Measurements from ENCODE around the gene SLC1A7. TPM values are rescaled to one million over a fixed set of nuclear protein-coding genes. Genes with fewer than 3 reads are reported as not detected.

SLC1A7 gene
- total RNA-seq, 1 donor from 2014 or later = not detected

- FAIRE-seq (no peak), DNase-seq (ENCODE audit: low spot score in 2 of 2) (no peak)
These were observed 20.2 kb upstream of the SLC1A7 start for GRCh38 chr1:53162621-53163020.

GRCh38 chr1:53160924-53161378 lies 18.5 kb upstream of the SLC1A7 start:
- FAIRE-seq = no peak
- DNase-seq (ENCODE audit: low spot score in 2 of 2) = no peak

DNA sequence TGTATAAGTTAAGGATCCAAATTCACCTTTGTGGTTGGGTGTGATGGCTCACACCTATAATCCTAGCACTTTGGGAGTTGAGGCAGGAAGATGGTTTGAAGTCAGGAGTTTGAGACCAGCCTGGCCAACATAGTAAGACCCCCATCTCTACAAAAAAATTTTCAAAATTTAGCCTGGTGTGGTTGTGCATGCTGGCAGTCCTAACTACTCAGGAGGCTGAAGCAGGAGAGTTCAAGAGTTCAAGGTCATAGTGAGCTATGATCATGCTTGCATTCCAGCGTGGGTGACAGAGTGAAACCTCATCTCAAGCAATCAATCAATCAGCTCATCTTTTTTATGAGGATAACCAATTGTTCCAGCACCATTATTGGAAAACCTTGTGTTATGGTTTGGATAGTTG lies 16.5 kb upstream of the SLC1A7 start:
- FAIRE-seq = no peak
- no peak for DNase-seq (ENCODE audit: low spot score in 2 of 2)

DNA sequence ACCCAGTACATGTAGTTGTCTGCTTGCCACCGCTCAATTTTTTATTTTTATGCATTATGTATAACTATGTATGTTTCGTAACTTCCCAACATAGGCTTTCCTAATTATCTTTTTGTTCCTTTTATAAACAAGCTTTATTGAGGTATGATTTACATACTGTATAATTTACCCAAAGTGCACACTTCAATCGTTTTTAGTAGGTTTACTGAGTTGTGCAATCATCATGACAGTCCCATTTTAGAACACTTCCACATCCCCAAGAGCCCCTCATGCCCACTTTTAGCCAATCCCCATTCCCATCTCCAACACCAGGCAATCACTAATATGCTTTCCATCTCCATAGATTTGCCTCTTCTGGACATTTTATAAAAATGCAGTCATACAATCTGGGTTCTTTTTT lies 14.3 kb upstream of the SLC1A7 start:
- FAIRE-seq (no peak), DNase-seq (ENCODE audit: low spot score in 2 of 2) (no peak)

DNA sequence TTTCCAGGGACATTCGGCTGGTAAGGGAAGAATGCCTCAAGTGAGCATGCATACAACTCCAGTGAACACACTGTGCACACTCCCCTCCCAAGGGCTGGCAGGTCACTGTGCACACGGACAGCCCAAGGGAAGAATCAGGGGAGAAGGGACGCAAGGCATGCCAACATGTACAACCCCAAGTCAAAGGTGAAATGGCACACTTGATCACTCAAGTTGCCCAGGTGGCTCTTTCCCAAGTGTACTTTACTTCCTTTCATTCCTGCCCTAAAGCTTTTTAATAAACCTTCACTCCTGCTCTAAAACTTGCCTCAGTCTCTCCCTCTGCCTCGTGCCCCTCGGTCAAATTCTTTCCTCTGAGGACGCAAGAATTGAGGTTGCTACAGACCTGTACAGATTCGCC lies 13.5 kb upstream of the SLC1A7 start:
- DNase-seq (ENCODE audit: low spot score in 2 of 2) = no peak
- FAIRE-seq = no peak

GRCh38 chr1:53155534-53155933 lies 13.1 kb upstream of the SLC1A7 start:
- FAIRE-seq = no peak
- no peak for DNase-seq (ENCODE audit: low spot score in 2 of 2)

DNA sequence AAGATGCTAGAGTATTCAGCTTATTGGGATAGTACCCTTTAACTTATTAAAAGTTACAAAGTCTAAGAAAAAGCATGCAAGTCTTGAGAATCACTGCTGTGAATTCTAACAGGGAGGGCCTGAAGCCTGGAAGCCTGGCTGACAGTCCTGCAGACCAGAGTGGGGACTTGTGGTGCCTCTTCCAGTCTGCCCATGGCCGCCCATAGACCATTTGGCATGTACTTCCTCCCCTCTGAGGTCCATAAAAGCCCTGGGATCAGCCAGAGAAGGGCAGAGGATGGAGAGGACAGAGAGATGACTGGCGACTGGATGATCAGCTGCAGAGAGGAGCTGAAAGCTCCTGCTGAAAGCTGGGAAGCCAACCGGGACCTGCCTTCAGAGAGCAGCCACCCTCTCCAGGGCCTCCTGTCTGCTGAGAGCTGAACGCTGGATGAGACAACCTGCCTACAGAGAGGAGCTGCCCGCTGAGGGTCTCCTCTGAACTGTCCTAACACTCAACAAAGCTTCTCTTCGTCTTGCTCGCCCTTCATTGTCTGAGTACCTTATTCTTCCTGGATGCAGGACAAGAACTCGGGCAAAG lies 12.5 kb upstream of the SLC1A7 start:
- FAIRE-seq (no peak), DNase-seq (ENCODE audit: low spot score in 2 of 2) (no peak)

DNA sequence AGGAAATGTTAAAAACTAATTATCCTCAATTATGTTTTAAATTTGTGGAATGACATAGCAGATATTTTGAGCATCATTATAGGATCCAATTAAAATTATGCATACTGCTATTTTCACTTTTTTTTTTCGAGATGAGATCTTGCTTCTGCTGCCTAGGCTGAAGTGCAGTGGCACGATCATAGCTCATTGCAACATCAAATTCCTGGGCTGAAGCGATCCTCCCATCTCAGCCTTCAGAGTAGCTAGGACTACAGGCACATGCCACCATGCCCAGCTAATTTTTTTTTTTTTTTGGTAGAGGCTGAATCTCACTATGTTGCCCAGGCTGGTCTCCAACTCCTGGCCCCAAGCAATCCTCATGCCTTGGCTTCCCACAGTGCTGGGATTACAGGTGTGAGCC lies 11.3 kb upstream of the SLC1A7 start:
- FAIRE-seq = no peak
- DNase-seq (ENCODE audit: low spot score in 2 of 2) = no peak

DNA sequence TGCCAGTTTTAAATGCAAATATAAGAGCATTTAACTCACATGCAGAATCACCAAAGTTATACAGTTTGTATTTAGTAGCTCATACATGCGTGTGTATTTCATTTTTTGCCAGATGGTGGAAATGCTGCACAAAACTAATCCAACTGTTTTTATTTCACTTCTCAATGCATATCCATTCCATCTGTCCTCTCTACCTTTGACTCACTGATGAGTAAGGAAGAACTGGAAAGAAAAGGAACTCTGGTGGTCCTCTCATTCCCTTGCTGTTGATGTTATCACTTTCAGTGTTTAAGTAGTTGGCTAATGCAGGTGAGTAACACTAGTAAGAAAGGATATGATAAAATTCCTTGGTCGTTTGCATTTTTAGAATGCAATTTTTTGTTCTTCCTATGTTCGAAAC lies 5.7 kb upstream of the SLC1A7 start:
- DNase-seq (ENCODE audit: low spot score in 2 of 2) (no peak), FAIRE-seq (no peak)

- FAIRE-seq (no peak), DNase-seq (ENCODE audit: low spot score in 2 of 2) (no peak)
These were observed 4.7 kb upstream of the SLC1A7 start for GRCh38 chr1:53147174-53147573.

DNA sequence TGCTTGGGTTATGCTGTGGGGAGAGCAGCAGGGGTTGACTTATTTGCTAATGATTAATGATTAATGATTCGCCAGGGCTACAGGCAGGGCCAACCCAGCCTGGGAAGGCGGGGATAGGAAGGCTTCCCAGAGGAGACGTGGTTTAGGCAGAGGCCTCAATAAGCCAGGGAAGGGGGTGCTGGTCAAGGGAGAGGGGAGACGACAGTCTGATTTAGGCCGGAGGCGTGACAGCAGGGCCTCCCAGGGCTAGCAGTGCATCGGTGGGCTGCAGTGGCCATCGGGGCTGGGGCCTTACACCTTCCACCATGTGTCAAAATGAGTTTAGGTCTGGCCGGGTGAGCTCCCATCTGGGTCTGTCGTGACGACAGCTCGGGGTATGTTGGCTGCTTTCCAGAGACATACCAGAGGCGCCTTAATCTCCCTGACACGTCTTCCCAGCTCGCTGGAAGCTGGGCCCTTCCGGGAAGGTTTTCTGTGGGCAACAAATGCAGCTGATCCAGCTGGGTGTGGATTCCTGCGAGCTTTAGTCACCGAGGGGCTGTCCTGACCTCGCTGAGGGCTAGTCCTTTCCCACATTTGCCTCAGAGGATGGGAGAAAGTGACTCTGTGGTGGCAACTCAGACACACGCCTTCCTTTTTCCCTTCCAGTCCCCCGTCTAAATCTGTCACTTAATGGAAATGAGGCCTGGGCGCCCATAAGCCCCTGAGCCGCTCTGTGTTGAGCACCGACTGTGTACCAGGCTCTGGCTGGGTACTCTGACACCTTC lies 3.7 kb upstream of the SLC1A7 start:
- FAIRE-seq (no peak), DNase-seq (ENCODE audit: low spot score in 2 of 2) (peak in 1 of 2 donors; percentile 27)

DNA sequence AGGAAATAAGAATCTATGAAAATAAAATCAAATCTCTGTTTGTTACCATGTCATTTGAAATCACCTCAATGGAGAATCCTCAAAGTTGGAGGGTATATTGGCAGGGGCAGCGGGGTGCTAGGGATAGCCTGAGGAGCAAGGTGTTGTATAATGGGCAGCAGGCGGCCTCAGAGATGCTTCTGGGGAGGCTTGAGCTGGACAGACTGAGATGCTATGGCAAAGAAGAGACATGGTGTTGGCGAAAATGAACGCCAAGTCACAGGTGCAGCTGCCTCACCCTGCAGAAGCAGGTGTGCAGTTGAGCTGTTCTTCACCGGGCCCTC lies 3.1 kb upstream of the SLC1A7 start:
- no peak for DNase-seq (ENCODE audit: low spot score in 2 of 2)
- no peak for FAIRE-seq

GRCh38 chr1:53145051-53145600 lies 2.7 kb upstream of the SLC1A7 start:
- DNase-seq (ENCODE audit: low spot score in 2 of 2) (no peak), FAIRE-seq (no peak)

DNA sequence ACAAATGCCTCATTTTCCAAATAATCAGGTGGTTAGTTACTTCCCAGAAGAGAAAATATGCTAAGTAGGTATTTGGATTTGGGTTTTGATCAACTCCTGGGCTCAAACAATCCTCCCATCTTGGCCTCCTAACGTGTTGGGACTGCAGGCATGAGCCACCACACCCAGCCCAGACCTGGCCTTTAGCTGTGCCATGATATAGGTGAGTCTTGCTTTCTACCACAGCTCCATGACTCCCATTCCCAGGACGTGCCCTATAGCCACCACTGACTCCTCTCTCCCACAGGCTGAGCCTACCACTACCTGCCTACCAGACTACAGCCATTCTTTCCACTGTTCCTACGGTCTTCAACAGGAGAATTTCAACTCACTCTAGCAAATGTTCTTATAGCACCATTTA lies 1.8 kb upstream of the SLC1A7 start:
- FAIRE-seq (no peak), DNase-seq (ENCODE audit: low spot score in 2 of 2) (no peak)

DNA sequence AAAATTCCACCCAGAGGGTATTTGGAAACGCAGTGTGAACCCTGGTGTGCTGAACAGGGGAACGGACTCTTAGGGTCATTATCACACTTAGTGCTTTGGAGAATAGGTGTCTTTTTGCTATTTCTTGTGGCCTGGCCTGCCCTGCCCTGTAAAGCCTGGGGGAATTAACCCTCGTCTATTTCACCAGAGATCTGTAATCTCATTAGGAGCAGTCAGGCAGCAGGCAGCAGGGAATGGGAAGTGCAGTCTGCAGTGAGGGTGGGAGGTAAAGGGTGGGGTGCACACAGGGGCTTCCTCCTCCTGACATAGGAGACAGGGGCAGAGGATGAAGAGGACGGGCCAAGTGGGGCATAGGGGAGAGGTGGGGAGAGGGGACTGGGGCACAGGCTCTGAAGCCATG lies 1.1 kb upstream of the SLC1A7 start:
- no peak for FAIRE-seq
- no peak for DNase-seq (ENCODE audit: low spot score in 2 of 2)

DNA sequence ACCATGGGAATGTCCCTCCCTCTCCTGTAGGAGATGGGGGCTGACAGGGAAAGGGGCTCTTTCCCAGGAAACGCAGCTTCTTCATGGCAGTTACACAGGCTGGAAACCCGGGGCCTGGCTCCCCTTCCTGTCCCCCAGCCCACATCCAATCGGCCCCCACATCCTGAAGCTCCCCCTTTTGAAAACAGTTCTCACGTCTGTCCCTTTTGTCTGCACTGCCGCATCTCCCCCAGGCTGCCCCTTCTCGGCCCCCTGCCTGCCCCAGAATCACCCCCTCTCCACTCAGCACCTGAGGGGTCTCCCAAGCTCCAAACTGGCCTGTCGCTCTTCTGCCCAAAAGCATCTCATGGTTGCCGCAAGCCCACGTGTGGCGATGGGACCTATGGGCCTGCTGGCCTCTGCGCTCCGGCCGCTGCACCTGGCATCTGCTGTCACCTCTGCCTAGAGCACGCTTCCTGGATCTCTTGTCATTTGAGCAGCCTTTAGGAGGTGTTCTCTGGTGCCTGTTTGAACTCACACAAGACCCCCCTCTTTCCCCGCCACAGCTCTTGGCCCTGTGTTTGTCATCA lies 867 bp downstream of the SLC1A7 start:
- FAIRE-seq = no peak
- no peak for DNase-seq (ENCODE audit: low spot score in 2 of 2)

GRCh38 chr1:53140451-53140850 lies 2.0 kb downstream of the SLC1A7 start:
- DNase-seq (ENCODE audit: low spot score in 2 of 2) (no peak), FAIRE-seq (no peak)

DNA sequence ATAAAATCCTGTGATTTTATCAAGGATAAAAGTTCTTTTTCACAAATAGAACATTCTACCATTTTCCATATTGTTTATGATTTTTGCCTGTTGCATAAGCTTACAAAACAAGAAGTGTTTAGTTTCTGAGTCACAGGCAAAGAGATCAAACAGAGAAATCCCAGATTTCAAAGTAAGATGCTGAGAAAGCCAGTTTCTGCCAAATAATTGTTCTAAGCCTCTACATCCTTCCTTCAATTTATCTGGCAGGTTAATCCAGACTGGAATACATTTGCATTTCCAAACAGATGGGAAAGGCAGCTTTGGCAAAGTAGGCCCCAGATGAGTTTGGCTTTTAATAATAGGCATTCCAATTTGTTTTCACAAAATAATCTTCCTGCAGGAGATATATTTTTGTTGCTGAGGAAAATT lies 2.5 kb downstream of the SLC1A7 start:
- FAIRE-seq = no peak
- DNase-seq (ENCODE audit: low spot score in 2 of 2) = no peak

DNA sequence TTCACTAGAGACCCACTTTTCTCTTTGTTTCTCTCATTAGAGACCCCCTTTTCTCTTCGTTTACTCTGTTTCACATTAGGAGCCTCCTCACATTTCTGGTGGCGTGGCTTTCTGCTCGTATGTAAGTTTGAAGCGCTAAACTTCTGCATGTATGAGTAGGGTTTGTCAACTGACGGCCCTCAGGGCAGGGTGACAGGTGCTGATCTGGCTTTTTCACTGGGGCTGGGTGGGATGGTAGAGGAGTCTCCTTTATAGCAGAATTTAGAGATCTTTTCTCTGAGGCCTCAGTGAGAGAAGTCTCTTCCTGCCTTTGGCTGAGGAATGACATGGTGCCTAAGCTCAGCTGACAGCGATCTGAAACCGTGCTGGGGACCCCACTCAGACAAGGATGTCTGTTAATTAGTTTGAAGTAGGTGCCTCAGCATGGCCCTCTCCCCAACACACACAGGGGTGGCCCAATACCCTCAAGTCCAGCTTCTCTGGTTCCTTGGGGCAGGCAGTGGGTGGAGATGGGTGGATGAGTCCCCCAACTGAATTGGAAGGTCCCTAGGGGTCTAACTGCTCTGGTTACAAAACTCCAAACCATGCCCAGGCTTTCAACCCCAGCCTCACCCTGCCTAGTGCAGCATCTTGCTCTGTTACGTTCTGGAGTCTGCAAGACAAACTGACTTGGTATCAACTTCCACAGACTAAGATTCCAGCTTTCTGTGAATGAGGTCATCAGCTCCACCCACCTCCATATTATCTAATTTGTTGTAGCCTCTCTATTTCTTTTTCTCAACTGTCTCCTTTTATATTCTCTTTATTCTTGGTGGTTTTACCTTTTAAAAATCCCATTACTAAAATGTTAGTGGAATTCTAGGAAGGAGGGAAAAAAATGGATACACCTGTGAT lies 3.2 kb downstream of the SLC1A7 start:
- DNase-seq (ENCODE audit: low spot score in 2 of 2) = no peak

DNA sequence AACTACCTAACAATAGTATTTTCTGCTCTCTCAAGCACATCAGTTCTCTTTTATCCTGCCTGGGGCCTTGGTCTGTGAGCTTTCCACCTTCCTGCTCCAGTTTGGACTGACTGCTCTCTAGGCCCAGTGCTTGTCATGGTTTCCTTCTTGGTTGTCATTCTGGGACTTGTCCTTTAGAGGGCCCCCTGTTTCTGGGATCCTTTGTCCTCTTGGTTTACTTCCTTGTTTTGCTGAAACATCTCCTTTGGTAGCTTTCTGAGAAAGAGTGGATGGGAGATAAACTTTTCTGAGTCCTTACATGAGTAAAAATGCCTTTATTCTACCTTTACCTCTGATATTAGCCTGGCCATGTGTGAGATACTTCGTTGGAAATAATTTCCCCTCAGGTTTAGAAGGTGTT lies 4.7 kb downstream of the SLC1A7 start:
- FAIRE-seq (no peak), DNase-seq (ENCODE audit: low spot score in 2 of 2) (no peak)

More for the DNA sequence above, 3.2 kb downstream of the SLC1A7 start:
- no peak for FAIRE-seq

DNA sequence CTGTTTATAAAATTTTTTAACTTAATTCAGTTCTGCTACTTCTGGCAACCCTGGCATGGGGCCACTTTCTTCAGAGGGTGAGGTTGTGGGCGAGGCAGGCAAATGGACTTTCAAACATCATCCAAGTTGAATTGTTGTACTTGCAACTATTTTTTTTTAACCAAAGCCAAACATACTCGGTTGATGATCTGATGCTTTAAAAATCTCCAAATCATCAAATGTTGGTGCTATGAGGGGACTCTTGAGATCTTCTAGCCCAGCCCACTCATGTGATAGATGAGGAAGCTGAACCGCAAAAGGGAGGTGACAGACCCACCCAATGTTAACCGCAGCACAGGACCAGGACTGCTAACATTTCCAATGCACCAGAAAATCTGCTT lies 6.7 kb downstream of the SLC1A7 start:
- DNase-seq (ENCODE audit: low spot score in 2 of 2) = no peak

More for the DNA sequence above, 6.7 kb downstream of the SLC1A7 start:
- FAIRE-seq = no peak
